Activated T-helper 1 cell treated with Interleukin-2 at 50 U/mL for 16 hours (primary cell): ENCODE measurements around the gene ADNP.

Experiments
- DNase-seq: peaks from one replicate; pipeline ENCODE4 v3.0.0-alpha.2; 2020; ENCODE audit warnings: low read depth

ADNP gene

DNA sequence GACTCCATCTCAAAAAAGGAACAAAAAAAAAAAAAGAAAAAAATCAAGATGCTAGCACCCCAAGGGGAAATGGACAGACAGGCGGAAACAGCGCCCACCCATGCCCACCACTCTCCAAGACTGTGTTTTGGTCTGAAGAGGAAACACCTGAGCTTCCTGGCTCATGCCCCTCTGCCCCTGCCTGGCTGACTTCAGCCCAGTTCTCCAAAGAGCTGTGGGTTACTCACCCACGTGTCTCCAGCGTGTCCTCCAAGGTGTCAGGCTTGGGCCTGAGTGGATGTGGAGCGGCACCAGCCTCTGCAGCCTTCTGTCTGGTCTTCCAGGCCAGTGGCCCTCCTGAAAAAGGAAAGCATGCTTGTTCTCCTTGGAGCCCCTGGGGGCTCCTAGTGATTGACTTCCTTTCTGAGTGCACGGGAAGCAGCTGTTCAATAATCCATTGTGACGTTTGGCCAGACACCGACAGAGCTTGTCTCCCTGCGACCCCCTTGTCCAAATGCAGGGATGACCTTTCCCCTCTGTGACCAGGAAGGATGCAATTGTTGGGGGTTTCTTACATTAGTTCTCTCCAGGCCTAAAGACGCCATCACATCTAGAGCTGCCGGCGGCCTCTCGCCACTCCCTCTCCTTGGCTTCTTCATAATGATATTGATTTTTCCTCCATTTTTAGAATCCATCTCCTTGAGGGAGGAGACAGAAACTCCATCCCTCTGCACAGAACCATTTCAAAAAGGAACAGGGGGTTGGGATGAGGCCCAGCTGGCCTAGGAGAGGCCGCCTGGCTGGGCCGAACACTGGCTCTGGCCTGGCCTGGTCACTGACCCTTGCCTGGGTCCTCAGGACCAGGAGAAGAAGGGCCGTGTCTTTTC, 58.4 kb downstream of the ADNP start:
- no peak for DNase-seq

DNA sequence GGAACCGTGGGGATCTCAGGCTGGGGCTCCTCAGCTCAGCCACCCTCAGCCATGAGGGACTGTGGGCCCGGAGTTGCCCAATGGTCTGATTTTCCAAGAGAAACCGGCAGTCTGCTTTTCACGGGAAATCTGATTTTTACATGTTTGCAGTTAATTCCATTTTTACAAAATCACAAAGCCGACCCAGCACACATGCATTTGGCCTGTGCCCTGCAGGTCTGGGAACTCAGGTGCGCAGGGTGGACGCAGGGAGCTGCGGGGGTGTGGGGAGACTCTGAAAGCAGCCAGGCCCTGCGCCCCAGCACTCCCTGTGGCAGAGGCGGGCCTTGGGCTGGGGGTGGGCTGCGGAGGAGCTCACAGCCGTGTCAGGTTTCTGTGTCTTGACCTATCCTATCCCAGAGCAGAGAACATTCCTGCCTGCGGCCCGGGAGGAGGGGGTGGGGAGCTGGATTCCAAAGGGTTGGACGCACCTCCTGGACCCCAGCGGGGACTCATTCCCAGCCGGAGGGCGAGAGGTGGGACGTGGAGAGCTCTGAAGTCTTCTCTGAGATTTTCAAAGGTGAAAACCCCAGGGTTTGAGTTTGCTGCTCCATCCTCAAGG, 60.6 kb downstream of the ADNP start:
- no peak for DNase-seq

DNA sequence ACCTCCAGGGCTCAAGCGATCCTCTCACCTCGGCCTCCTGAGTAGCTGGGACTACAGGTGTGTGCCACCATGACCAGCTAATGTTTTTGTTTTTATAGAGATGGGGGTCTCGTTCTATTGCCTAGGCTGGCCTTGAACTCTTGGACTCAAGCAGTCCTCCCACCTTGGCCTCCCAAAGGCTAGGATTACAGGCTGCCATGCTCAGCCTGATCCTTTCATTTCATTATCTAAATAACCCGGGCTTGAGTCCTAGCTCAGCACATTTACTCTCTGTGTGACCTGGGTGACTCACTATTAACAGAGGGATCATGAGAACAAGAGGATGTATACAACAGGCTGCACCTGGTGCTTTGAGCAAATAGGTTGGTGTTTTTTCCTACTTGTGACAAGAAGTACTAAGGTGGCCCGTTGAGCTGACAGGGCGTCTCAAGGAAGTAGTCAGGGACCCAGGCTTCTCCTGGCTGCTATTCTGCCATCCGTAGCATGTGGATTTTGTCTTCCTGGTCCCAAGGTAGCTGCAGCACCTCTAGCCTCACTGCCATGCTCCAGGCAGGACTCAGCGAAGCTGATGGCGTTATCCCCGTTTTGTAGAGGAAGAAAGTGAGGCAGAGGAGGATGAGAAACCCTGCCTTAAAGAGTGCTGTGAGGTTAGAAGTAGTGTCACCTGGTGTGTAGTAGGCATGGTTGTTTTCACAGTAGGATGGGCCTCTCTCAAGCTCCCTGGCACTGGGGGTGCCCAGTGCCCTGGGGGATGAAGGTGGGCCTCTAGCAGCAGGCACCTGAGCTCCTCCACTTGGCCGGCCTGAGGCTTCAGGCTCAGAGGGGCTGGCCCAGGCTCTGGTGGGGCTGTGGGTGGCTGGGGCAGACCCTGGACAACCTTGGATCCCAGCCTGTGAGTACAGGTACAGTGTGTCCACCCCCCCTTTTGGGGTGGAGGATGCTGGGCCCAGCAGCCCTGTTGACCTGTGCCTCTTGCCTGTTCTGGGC, 62.4 kb downstream of the ADNP start:
- no peak for DNase-seq

DNA sequence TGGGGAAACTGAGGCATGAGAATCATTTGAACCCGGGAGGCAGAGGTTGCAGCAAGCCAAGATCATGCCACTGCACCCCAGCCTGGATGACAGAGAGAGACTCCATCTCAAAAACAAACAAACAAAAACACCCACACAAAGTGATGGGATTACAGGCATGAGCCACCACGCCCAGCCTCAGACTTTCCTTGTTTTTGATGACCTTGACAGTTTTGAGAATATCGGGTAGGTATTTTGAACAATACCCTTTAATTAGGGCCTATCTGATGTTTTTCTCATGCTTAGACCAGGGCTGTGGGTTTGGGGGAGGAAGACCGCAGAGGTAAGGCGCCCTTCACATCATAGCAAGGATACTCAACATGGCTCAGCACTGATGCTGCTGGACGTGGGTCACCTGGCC, 63.4 kb downstream of the ADNP start:
- DNase-seq, result no peak

DNA sequence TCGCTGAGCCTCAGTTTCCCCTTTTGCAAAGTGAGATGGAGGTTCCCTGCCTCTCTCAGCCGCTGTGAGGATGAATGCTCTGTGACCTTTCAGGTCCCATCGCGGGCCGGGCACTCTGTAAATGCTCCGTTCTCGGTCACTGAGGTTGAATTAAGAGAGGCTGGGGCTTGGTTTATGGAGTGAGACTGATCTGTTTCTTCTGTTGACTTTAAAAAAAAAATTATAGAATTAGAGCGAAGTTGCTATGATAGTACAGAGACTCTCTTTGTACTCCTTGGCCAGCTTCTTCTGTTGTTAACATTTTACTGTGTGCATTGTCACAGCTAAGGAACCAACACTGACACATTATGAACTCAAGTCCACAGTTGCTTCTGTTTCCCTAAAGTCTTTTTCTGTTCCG, 64.4 kb downstream of the ADNP start:
- DNase-seq, result no peak

DNA sequence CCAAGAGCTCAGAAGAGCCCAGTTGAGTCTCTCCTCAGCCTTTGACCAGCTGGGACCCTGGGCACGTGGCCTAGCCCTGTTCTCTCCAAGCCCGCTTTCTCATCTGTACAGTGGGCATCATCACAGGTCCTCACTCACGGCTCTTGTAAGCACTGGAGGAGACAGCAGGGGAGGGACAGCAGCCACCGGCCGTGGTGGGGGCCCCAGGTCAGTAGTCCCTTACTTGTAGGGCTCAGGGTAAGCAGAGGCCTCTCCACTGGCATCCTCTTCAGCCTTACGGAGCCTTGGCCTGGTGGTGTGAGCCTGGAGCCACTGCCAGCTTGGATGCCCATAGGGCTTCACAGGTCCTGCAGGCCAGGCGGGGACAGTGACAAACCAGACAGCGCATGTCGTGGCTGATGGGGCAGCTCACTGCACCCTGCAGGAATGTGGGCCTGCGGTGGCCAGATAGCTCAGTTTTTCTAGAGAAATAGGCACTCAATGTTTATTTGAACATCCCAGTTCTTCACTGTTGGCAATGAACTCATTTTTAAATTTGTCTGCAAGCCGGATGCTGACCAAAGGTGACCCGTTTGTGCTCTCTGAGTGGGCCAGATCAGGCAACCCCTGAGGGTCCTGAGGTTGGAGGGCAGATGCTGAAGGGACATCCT, 65.1 kb downstream of the ADNP start:
- no peak for DNase-seq

DNA sequence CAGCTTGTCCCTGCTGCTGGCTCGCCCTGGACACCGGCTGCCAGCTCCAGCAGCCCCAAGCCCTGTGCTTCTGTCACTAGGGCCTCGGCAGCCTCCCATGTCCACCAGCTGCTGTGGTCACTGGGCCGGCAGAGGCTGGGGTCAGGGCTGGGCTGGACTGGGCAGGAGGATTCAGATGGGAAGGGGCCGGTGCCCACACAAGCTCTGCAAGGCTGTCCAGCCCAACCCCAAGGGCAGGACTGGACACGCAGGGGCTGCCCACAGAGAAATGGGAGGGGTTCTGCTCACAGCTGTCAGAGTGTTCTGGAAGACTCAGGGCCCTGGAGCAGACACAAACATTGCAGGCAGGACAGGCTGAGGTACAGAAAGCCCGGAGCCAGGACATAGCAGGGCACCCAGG, 65.6 kb downstream of the ADNP start:
- no peak for DNase-seq

DNA sequence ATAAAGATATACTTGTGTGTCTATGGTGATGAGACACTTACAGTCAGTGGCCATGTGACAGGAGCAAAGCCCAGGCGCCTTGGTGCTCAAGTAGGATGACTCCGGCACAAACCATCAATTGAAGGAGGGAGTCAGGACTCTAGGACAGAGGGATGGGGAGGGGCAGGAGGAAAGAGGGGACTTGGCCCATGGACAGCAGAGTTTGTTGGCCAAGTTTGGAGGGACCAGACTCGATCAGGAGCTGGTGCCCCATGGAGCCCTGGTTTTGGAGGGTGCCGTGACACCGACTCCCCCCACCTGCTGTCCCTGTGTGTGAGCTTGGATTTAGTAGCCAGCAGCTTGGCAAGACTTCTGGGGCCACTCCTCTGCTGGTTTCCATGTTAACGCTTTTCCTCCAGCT, 66.1 kb downstream of the ADNP start:
- no peak for DNase-seq

DNA sequence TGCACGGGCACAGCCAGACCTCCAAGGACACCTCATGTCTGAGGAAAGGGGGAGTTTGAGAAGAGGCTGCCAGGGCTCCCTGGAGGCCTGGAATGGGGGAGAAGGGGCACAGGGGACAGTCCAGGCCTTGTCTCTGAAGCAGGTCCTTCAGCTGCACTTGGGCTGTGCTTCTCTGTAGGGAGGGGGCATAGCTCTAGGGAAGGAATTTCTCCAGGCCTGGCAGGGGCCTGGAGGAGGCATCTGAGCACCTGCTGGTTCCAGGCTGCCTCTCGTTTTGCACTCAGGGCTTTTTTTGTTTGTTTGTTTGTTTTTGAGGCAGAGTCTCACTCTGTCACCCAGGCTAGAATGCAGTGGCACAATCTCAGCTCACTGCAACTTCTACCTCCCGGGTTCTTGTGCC, 68.7 kb downstream of the ADNP start:
- DNase-seq, result no peak

DNA sequence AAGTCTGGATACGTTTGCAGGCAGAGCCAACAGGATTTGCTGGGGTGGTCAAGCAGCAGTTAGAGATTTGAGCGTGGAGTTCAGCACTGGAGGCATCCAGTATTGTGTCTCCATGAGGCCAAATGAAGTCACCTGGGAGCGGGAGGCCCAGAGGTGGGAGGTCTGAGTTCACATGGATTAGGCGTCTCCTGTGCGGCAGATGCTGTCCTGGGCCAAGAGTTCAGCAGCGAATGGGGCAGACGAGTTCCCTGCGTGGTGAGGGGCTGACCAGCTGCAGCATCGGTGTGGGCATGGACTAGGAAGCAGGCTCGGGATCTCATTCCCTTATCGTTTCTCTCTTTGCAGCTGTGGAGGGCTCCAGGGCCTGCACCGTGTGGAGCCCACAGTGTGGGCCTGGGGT, 70.2 kb downstream of the ADNP start:
- no peak for DNase-seq

DNA sequence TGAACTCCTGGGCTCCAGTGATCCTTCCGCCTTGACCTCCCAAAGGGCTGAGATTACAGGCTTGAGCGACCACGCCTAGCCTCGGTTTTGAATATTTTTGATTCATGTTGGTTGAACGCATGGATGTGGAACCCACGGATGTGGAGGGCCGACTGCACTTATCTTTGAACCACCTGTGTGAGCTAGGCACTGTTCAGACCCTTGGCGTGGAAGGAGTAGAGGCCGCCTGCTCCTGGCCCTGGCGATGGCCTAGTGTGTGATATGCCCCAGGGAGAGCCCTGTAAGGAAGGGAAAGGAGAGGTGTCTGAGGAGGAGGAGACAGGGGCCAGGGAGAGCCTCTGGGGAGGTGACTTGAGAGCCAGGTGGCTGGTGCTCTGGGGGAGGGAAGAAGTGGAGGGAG, 72.1 kb downstream of the ADNP start:
- no peak for DNase-seq

DNA sequence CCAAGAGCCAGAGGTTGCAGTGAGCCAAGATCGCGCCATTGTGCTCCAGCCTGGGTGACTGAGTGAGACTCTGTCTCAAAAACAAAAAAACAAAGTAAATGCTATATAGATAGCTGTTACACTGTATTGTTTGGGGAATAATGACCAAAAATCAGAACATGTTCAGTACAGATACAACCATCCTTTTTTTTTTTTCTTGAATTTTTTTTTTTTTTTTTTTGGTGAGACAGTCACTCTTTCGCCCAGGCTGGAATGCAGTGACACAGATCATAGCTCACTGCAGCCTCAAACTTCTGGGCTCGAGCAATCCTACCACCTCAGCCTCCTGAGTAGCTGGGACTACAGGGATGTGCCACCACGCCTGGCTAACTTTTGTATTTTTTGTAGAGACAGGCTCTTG, 72.7 kb downstream of the ADNP start:
- no peak for DNase-seq

DNA sequence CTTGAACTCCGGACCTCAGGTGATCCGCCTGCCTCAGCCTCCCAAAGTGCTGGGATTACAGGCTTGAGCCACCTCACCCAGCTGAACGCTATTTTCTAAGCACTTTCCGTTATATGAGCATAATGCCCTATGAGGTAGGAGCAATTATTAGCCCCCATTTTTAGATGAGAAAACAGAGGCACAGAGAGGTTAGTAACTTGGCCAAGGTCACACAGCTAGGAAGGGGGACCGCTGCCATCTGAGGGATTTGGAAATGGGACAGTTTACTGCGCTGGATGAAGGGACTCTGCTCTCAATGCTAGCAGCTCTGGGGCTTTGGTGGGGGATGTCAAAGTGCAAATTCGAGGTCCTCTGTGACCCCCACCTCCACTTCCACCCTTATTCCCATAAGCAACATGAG, 73.9 kb downstream of the ADNP start:
- DNase-seq, result no peak

DNA sequence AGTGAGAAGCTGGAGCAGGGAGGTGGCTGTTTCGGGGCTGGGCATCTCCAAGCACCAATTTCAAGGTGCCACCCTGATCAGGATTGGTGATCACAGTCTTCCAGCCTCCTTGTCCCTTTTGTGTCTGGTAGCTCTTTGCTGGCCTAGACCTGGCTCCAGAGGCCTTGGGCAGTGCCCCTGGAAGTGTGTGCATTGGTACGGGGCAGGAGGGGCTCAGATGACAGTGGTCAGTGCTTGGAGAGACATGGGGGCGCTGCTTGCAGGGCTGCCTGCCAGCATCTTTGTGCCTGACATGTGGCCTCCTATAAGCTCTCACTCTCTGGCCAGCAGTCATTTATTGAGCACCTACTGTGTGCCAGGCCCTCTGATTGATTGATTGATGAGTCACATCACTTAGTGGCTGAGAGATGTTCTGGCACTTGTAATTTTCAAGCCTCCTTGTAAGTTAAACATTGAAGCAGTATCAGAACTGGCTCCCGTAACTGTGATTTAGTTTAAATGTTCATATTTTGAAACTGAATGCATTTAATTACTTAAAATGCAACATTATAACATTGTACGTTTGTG, 74.7 kb downstream of the ADNP start:
- DNase-seq, result no peak

DNA sequence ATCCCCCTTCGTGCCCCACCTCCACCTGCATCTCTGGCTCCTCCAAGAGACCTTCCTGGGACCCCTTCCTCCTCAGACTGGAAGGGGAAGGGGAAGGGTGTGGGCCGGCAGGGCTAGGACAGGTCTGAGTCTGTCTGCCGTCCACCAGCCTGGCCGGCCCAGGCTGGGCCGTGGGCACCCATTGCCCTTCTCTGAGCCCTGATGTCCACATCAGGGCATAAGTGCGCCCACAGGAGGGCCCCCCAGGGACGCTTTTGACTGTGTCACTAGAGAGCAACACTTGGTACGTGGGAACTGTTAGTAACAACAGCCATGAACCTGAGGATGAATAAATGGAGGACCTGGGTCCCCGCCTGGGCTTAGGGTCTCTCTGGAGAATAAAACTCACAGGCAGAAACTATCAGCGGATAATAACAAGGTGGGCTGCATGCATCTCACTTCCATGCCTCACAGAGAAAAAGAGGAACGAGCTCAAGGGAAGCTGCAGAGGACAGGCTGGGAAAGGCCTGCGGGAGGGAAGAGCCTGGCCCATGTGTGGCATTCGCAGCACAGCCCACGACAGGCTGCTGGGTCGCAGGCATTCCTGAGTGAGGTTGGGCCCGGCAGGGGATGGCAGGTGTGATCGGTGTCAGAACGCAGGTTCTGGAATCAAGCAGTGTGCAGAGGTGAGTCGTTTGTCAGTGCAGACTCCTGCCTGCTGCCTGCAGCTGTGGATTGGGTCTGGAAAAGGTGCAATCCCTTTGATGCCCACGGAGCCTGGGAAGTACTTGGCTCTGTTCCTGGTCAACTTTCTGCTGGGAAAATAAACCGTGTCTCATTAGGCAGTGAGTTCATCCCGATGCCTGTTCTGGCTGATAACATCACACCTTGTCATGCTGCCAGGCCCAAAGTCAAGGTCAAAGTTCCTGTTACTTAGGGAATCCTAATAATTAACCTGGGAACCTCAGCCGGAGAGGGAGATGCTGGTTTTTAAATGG, 75.5 kb downstream of the ADNP start:
- no peak for DNase-seq

DNA sequence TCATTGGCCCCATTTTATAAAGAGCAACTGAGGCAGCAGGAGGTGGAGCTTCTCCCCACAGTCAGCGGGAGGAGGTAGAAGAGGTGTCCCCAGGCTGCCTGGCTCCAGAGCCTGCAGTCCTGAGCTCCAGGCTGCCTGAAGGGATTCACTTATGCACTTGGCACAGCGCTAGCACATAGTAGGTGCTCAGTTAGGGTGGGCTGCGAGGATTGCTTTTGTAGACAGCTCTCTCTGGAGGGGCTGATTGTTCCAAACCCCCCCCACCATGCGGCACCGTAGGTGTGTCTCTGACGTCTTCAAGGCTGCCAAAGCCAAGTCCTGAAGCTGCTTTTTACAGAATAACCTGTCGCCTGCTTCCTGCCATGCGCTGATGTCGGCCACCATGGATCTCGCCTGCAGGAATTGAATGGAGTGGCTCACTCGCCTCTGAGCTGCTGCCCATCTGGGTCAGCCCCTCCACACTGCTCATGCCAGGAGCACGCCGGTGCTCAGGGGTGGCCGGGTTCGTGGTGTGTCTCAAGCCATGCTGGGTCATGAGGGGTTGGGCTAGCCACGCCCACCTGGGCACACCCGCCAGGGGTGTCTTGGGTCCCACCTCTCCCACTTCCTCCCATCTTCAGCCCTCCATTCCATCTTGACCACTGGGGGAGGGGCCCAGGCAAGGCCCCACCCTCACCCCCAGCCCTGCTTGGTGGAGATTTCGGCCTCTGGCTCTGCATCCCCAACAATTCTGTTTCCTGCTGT, 76.6 kb downstream of the ADNP start:
- no peak for DNase-seq

DNA sequence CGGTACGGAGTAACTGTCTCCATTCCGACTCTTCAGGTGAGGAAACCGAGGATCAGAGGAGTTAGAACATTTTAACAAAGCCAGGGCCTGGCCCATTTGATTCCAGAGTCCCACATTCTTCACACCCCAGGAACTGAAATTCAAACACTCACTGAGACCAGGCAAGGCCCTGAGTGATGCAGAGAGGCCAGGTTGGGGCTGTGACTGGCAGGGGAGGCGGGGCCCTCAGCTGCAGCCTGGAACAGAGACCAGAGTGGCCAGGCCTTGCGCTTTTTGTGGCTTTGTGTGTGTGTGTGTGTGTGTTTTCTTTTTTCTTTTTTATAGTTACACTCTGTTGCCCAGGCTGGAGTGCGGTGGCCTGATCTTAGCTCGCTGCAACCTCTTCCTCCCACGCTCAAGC, 79.2 kb downstream of the ADNP start:
- DNase-seq, result no peak

DNA sequence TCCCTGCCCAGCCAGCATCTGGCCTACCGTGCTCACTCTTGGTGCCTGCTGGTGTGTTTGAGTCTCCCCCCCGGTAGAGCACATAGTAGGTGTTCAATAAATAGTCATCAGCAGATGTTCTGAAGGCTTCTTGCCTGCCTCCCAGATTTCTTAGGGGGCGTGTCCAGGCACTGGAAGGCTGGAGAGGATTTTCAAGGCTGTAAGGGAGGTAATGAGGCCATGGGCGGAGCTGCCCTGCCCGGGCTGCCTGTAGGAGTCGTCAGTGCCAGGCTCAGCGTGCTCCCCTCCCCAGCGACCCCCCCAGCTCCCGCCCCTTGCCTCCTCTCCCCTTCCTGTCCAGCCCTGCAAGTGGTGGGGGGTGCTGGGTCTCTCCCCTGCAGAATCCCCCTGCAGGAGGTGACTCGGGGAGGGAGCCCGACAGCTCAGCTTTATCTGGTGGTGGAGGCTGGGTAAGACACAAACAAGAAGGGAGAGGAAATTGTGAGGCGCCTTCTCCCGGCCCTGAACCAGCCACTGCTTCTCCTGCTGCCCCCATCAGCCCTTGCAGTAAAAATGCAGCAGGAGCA, 80.4 kb downstream of the ADNP start:
- DNase-seq, result no peak

DNA sequence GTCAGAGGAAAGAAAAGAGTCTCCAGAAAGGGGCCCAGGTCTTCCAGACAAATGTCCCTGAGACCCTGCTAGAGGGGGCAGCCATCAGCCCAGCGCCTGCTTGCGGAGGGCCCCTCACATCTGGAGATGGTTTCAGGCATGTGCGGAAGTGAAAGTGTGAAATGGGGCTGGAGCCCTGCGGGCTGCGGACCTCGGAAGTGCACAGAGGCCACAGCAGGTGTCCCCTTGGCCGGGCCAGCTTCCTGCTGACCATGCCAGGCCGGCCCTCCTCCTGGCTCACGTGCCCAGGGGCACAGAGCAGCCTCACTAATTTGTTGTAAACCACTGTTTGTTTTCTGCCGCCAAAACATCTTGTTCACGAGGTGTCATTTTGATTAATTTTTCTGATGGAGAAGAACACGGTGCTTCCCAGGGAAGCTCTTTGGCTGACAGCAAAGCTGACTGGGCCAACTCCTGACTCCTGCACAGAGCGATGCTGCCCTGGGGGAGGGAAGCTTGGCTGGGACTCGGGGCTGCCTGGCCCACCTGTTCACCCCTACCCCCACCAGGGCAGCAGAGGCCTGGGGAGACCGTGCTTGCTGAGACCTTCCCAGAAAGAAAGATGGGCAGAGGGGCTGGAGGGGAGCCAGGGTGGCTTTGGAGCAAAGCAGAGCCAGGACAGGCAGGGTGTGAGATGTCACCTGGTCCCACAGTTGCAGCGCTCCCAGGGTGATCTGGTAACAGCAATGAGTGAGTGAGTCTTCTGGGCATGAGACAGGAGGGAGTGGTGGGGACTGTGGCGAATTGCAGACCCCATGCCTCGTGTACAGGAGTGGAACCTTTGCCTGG, 82.2 kb downstream of the ADNP start:
- no peak for DNase-seq
